ENCODE data around the gene TNFSF8. TPM values are rescaled to one million over a fixed set of nuclear protein-coding genes. Genes with fewer than 3 reads are reported as not detected.

Gene TNFSF8
- total and polyA plus RNA-seq, 2 experiments from 2014 or later = not detected

GRCh38 chr9:114854736-114855355 lies 75.5 kb downstream of the TNFSF8 start:
- H3K27ac ChIP-seq = no peak overlapping the region
- H3K9me3 ChIP-seq (ENCODE audit: low read depth) = no peaks in the 10 kb centered on the region
- TF ChIP-seq CTCF (IDR thresholded peaks at IDR 0.05; ENCODE audit: low read depth, low read length) = no peak
- no peaks in the 10 kb centered on the region for H3K36me3 ChIP-seq
- H3K4me1 ChIP-seq (ENCODE audit: low read depth) = no peaks in the 10 kb centered on the region
- H3K27me3 ChIP-seq = peaks cover 19% of the 10 kb centered on the region
- DNase-seq (ENCODE audit: low read depth in 1 of 2, low spot score in 1 of 2) = no peak
- no peak overlapping the region for H3K4me3 ChIP-seq

GRCh38 chr9:114853071-114853855 lies 77.1 kb downstream of the TNFSF8 start:
- no peak for DNase-seq (ENCODE audit: low read depth in 1 of 2, low spot score in 1 of 2)
- Histone ChIP-seq H3K4me1 (ENCODE audit: low read depth) (no peaks in the 10 kb centered on the region), H3K27ac (no peak overlapping the region), H3K4me3 (no peak overlapping the region), H3K27me3 (peaks cover 15% of the 10 kb centered on the region), H3K36me3 (no peaks in the 10 kb centered on the region), H3K9me3 (ENCODE audit: low read depth) (no peaks in the 10 kb centered on the region)
- TF ChIP-seq CTCF (IDR thresholded peaks at IDR 0.05; ENCODE audit: low read depth, low read length) = no peak

GRCh38 chr9:114852050-114852594 lies 78.3 kb downstream of the TNFSF8 start:
- no peak overlapping the region for H3K4me3 ChIP-seq
- DNase-seq (ENCODE audit: low read depth in 1 of 2, low spot score in 1 of 2) = peak in 1 of 2 donors; percentile 95
- no peaks in the 10 kb centered on the region for H3K36me3 ChIP-seq
- H3K4me1 ChIP-seq (ENCODE audit: low read depth) = no peaks in the 10 kb centered on the region
- H3K9me3 ChIP-seq (ENCODE audit: low read depth) = no peaks in the 10 kb centered on the region
- peaks cover 19% of the 10 kb centered on the region for H3K27me3 ChIP-seq
- no peak for TF ChIP-seq CTCF (IDR thresholded peaks at IDR 0.05; ENCODE audit: low read depth, low read length)
- H3K27ac ChIP-seq = no peak overlapping the region

- TF ChIP-seq CTCF (IDR thresholded peaks at IDR 0.05; ENCODE audit: low read depth, low read length) = no peak
- DNase-seq (ENCODE audit: low read depth in 1 of 2, low spot score in 1 of 2) = no peak
- H3K36me3 ChIP-seq = no peaks in the 10 kb centered on the region
These were observed 79.1 kb downstream of the TNFSF8 start for GRCh38 chr9:114851306-114851705.

More at GRCh38 chr9:114851306-114851705, 79.1 kb downstream of the TNFSF8 start:
- Histone ChIP-seq H3K4me1 (ENCODE audit: low read depth) (no peaks in the 10 kb centered on the region), H3K4me3 (no peak overlapping the region), H3K27ac (no peak overlapping the region), H3K27me3 (peaks cover 17% of the 10 kb centered on the region), H3K9me3 (ENCODE audit: low read depth) (no peaks in the 10 kb centered on the region)

Other genes with a start within 250 kb of the TNFSF8 start
- not detected in 2 replicates for gene TEX48, start 248.4 kb downstream of the TNFSF8 start, total RNA-seq
- gene TEX48, start 248.4 kb downstream of the TNFSF8 start, polyA plus RNA-seq = not detected in 2 replicates
- not detected in 2 replicates for gene TNFSF15, start 124.6 kb downstream of the TNFSF8 start, total RNA-seq
- not detected in 2 replicates for gene TNFSF15, start 124.6 kb downstream of the TNFSF8 start, polyA plus RNA-seq
- 29.7 and 39.2 TPM in 2 replicates for gene TNC, start 187.6 kb upstream of the TNFSF8 start, total RNA-seq
- 7.4 and 23.9 TPM in 2 replicates for gene TNC, start 187.6 kb upstream of the TNFSF8 start, polyA plus RNA-seq